ENCODE results near the gene GBX1.

Gene GBX1

GRCh38 chr7:151110941-151111645 is 56.4 kb downstream of the GBX1 start:
- DNase-seq, result peak; percentile 80

DNA sequence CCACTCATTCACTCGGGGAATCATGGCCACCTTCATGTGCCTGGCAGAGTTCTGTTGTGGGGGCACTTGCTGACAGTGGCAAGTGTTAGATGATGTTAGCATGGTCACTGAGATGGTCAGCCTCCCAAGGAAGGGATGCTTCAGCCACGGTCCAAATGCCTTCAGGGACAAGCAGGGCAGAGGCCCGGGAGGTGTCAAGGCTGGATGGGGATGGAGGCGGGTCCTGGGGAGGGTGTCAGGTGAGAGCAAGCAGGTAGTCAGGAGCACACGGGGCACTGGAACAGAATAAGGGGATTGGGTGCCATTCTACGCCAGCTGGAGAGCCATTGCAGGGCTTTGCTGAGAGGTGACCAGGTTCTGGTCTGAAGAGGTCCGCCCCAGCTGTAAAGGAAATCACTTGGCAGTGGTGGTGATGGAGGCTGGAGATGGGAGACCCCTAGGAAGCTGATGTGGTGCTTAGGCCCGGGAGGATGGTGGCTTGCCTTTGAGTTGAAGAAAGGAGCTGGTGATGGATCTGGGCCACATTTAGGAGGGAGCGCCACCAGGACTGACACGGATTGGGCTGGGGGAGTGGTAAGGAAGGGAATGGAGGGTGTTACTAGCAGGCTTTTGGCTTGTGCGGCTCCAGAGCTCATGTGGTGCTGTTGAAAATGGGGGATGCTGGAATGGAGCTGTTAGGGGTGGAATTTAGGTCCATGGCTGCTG is 57.1 kb downstream of the GBX1 start:
- no peak for DNase-seq

DNA sequence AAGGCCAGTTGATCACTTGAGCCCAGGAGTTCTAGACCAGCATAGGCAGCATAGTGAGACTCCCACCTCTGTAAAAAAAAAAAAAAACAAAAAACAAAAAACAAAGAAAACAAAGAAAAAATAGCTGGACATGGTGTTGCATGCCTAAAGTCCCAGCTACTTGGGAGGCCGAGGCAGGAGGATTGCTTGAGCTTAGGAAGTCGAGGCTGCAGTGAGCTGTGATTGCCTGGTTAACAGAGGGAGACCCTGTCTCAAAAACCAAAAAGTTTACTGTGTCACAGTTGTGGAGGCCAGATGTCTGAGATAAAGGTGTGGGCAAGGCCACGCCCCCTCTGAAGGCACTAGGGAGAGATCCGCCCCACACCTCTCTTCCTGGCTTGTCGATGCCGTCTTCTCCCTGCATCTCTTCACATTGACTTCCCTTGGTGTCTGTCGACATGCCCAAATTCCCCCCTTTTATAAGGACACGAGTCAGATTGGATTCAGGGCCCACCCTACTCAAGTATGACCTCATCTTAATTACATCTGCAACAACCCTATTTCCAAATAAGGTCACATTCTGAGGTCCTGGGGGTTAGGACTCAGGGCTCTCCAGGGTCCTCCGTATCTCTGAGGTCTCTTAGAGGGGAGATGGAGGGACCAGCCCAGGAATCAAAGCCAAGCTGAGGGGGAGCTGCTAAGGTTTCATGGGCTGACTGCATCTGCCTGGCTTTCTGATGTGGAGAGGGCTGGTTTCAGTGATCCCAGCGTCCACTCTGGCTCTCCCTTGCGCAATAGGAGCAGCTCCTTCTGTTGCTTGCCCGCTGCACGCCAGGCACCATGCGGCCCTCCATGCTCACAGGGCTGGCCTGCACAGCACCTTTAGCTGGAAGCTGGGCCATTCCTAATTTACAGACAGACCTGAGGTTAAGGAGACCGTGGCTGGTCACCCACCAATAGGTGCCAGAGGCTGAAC is 58.1 kb downstream of the GBX1 start:
- DNase-seq, result no peak

DNA sequence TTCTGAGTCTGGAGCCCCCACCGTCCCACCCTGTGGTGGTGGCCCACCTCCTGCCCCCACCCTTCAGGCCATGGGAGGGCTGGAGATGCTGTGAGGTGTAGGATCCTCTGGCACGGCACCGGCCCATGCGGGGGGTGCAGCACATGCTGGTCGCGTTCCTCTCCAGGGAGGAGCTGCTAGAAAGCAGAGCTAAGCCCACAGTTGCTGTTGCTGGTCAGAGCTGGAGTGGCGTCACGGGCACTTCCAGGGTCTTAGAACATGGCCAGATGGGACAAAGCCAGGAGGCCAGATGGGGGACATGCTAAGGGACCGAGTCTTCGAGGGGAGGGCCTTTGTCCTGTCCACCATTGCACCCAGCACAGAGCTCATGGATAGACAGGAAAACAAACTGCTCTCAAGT is 59.6 kb downstream of the GBX1 start:
- no peak for DNase-seq

GRCh38 chr7:151104411-151105235 is 62.9 kb downstream of the GBX1 start:
- DNase-seq, result no peak

DNA sequence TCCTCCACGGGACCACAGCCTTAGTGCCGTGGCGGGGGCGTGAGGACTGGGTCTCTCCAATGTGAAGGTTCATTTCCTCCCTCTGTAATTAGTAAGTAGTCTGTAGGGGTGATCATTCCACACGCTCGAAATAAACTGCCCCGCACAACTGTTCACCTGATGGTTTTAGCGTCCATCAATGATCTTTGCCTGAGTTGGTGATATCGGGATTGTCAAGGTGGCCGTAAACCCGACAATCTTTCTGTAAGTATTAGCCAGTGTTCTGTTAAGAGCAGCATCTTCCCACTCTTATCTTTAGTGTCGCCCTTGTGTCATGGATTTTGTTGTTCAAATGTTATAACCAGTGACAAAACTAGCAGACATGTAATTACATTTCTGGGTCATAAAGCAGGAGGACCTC is 63.5 kb downstream of the GBX1 start:
- no peak for DNase-seq

DNA sequence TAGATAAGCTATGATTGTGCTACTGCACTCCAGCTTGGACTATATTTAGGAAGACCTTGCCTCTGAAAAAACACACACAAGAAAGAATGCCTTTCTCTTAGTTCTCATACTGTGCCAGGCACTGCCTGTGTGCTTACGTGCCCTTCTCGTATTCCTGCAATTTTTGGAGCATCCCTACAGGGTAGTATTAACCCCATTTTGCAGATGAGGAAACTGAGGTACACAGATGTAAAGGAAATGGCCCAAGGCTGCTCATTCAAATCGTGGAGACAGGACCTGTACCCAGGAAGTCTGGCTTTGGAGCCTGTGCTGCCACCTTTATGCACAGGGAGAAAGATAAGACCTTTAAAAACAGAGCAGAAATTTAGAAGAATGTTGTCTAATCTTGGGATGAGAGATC is 64.5 kb downstream of the GBX1 start:
- DNase-seq, result no peak

DNA sequence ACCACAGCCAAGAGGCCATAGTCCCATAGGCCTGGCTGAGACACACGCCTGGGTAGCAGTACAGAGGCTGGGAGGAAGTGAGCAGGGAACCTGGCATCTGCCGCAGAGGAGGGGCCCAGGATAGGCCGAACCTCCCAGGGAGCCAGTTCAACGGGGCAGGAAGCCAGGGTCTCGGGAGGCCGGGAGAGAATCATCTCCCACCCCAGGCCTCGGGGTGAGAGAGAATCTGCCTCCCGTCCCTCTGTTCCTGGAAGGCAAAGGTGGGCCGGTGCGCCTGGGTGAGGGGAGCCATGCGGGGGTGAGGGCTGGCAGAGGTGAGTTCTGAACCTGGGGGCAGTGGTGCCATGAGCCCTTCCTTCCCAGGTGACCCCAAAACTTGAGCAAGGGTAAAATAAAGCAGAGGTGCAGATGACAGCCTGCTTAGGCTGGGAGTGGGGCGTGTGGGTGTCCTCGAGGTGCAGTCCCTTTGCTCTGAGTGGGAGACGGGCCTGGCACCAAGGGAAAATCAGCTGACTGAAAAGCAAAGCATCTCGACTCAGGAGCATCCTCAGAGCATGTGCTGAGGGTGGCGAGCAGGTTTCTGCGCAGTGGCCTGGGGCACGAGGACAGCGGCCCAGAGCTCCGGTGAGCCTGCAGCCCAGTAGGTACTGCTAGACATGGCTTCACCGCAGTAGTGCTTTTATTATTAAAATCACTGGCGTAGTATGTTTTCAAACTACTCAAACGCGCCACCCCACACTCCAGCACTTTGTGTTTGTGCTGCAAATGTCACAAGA is 65.7 kb downstream of the GBX1 start:
- no peak for DNase-seq

- no peak for DNase-seq
These were observed 66.6 kb downstream of the GBX1 start for GRCh38 chr7:151100921-151101320.

- DNase-seq, result no peak
These were observed 67.8 kb downstream of the GBX1 start for GRCh38 chr7:151099486-151100211.
